GM12878 (cell line): ENCODE results near the gene LRBA.

Experiments
- CTCF ChIP-seq, 3 experiments: IDR thresholded peaks in 2 of 3; conservative IDR thresholded peaks in 1 of 3; 2 replicates each; pipeline ENCODE4 v1.5.1; 2011; ENCODE audit warnings: low read depth in 3 of 3, low read length in 3 of 3, mild to moderate bottlenecking in 3 of 3, control low read depth in 2 of 3, moderate library complexity in 2 of 3, inconsistent platforms in 1 of 3, mixed read lengths in 1 of 3; ENCODE audit not compliant: control insufficient read depth in 2 of 3, insufficient read depth in 1 of 3; ENCODE audit errors: extremely low read depth in 1 of 3
- EZH2 ChIP-seq: IDR thresholded peaks from 2 replicates; pipeline ENCODE4 v1.6.1; 2012; ENCODE audit warnings: low read depth, mild to moderate bottlenecking, control low read depth, inconsistent platforms, low read length, borderline replicate concordance; ENCODE audit not compliant: control insufficient read depth
- MAX ChIP-seq: IDR thresholded peaks from 2 replicates; pipeline ENCODE4 v1.6.1; 2012; ENCODE audit warnings: low read depth, low read length, improper control_type of control experiment
- NFYA ChIP-seq: IDR thresholded peaks from 2 replicates; pipeline ENCODE4 v1.6.1; 2011; ENCODE audit warnings: low read depth, mild to moderate bottlenecking, low read length, improper control_type of control experiment, borderline replicate concordance
- NR2C1 ChIP-seq: fragments of 450-650 bp; IDR thresholded peaks from 2 replicates; pipeline ENCODE4 v1.6.1; 2017; ENCODE audit warnings: antibody characterized with exemption, mild to moderate bottlenecking, moderate library complexity
- POLR2A ChIP-seq: IDR thresholded peaks from 2 replicates; pipeline ENCODE4 v1.6.1; 2011; ENCODE audit warnings: low read depth, mild to moderate bottlenecking, low read length
- POLR2AphosphoS5 ChIP-seq: IDR thresholded peaks from 2 replicates; pipeline ENCODE4 v1.6.1; 2011; ENCODE audit warnings: mild to moderate bottlenecking, low read length, inconsistent platforms
- RAD21 ChIP-seq: IDR thresholded peaks from 2 replicates; pipeline ENCODE4 v1.6.1; 2011; ENCODE audit warnings: mild to moderate bottlenecking, low read depth, low read length, moderate library complexity; ENCODE audit not compliant: insufficient read depth
- SRF ChIP-seq, 2 experiments: IDR thresholded peaks; 2 replicates each; pipeline ENCODE4 v1.6.1; 2011; ENCODE audit warnings: low read depth in 2 of 2, low read length in 2 of 2, mild to moderate bottlenecking in 1 of 2, moderate library complexity in 1 of 2
- ZNF592 ChIP-seq: fragments of 450-650 bp; IDR thresholded peaks from 2 replicates; pipeline ENCODE4 v1.6.1; 2017; ENCODE audit warnings: mild to moderate bottlenecking, moderate library complexity

GRCh38 chr4:150244600-150244999, 770.5 kb downstream of the LRBA start:
- TF ChIP-seq NR2C1 = no peak
- no peak for TF ChIP-seq NFYA
- no peak for TF ChIP-seq POLR2A
- TF ChIP-seq MAX = no peak
- no peak for TF ChIP-seq EZH2
- TF ChIP-seq SRF (IDR thresholded peaks at IDR 0.05; ENCODE audit: low read depth in 2 of 2, low read length in 2 of 2) = no peak
- TF ChIP-seq CTCF (IDR thresholded peaks at IDR 0.05 in 2 of 3, conservative IDR thresholded peaks at IDR 0.05 in 1 of 3; ENCODE audit: control insufficient read depth in 2 of 3, extremely low read depth in 1 of 3, insufficient read depth in 1 of 3, low read depth in 3 of 3, low read length in 3 of 3) = no peak
- no peak for TF ChIP-seq ZNF592
- no peak for TF ChIP-seq RAD21
- no peak for TF ChIP-seq POLR2AphosphoS5
